ENCODE data around the gene ZNF791.

- no peak for TF ChIP-seq CTCF (IDR thresholded peaks at IDR 0.05)
- TF ChIP-seq POLR2A (IDR thresholded peaks at IDR 0.05): no peak
These were observed 47.2 kb downstream of the ZNF791 start for GRCh38 chr19:12657966-12658365.

Data from lower leg skin (tissue), 3 donors.